HCT116 (cell line): ENCODE measurements around the gene TM7SF3. TPM values are rescaled to one million over a fixed set of nuclear protein-coding genes. Genes with fewer than 3 reads are reported as not detected.
"Not testable (repeated sequence)": the region's sequence is repeated elsewhere in the genome, so short reads cannot be mapped to it uniquely, and the experiment has no call there.

Experiments used
- ATAC-seq: fragments of 200-7000 bp; cut with Tn5 transposase; 2 replicates; pipeline ENCODE4 v1.9.1; 2020; ENCODE audit warnings: mild to moderate bottlenecking, moderate library complexity
- BruUV-seq: library from RNA; stranded (reverse); fragments of 400-500 nt; replicated peaks from 2 replicates; lab custom pipeline; 2021; lab: Mats Ljungman, UMichigan
- CTCF ChIA-PET: fragments of 300-600 bp; sonication (Branson Sonifier 250); formaldehyde crosslinking; loops from one replicate; lab custom pipeline; 2021; ENCODE audit warnings: antibody characterized with exemption; lab: Charles Lee
- POLR2A ChIA-PET: fragments of 300-600, 350-600 bp; sonication (Branson Sonifier 250); formaldehyde crosslinking; loops from one replicate; lab custom pipeline; 2021; ENCODE audit warnings: antibody characterized with exemption; lab: Charles Lee
- RAD21 ChIA-PET, 2 experiments: fragments of 300-600 bp; sonication (Branson Sonifier 250); formaldehyde crosslinking; loops; one replicate each; lab custom pipeline; 2023; ENCODE audit warnings: low total read pairs in 2 of 2; ENCODE audit not compliant: uncharacterized antibody in 2 of 2, unreplicated experiment in 2 of 2, low non-redundant PET in 1 of 2; lab: Charles Lee
- DNase-seq: peaks from one replicate; pipeline ENCODE4 v3.0.0-alpha.2; 2010; ENCODE audit warnings: low read depth, low spot score
- H2AFZ ChIP-seq: fragments of 200-600 bp; shearing (Covaris generic), sonication (generic); 2 replicates; pipeline ENCODE4 v1.6.1; 2017; ENCODE audit warnings: low read depth, mixed run types, mixed read lengths, antibody characterized with exemption, low read length; ENCODE audit not compliant: poor library complexity, severe bottlenecking
- H3K27ac ChIP-seq: 2 replicates; pipeline ENCODE4 v1.5.1; 2012; ENCODE audit warnings: low read depth, low read length
- H3K27me3 ChIP-seq: fragments of 200-600 bp; sonication (generic); 2 replicates; pipeline ENCODE4 v1.6.1; 2016; ENCODE audit warnings: mixed run types, low read length, mixed read lengths; ENCODE audit not compliant: insufficient read depth
- H3K36me3 ChIP-seq, 2 experiments: fragments of 200-500 bp in 1 of 2; fragments of 200-600 bp in 1 of 2; sonication (Bioruptor generic) in 1 of 2; sonication (generic) in 1 of 2; 2 replicates each; pipeline versions ENCODE4 v1.5.1 to v1.6.1; 2014 to 2016; ENCODE audit warnings: low read length in 2 of 2, inconsistent platforms in 1 of 2, mixed read lengths in 1 of 2, mixed run types in 1 of 2; ENCODE audit not compliant: insufficient read depth in 2 of 2, control insufficient read depth in 1 of 2
- H3K4me1 ChIP-seq, 2 experiments: fragments of 200-600 bp in 1 of 2; sonication (generic) in 1 of 2; 2 replicates each; pipeline versions ENCODE4 v1.5.1 to v1.6.1; 2012 to 2017; ENCODE audit warnings: low read length in 2 of 2, inconsistent platforms in 1 of 2, mild to moderate bottlenecking in 1 of 2, mixed read lengths in 1 of 2, mixed run types in 1 of 2, moderate library complexity in 1 of 2; ENCODE audit not compliant: insufficient read depth in 2 of 2, control insufficient read depth in 1 of 2
- H3K4me2 ChIP-seq: fragments of 200-600 bp; sonication (generic); 2 replicates; pipeline ENCODE4 v1.6.1; 2017; ENCODE audit warnings: mixed run types, low read length, mixed read lengths
- H3K4me3 ChIP-seq, 2 experiments: fragments of 200-600 bp in 1 of 2; sonication (generic) in 1 of 2; replicated peaks in 1 of 2; 2 replicates each; pipeline ENCODE4 v1.5.1; 2011 to 2016; ENCODE audit warnings: low read length in 2 of 2, control low read depth in 1 of 2, low read depth in 1 of 2, mild to moderate bottlenecking in 1 of 2, mixed read lengths in 1 of 2, mixed run types in 1 of 2
- H3K79me2 ChIP-seq: fragments of 200-600 bp; sonication (generic); 2 replicates; pipeline ENCODE4 v1.6.1; 2017; ENCODE audit warnings: mild to moderate bottlenecking, mixed run types, low read length, moderate library complexity, mixed read lengths; ENCODE audit not compliant: insufficient read depth
- H3K9ac ChIP-seq: fragments of 200-600 bp; sonication (generic); 2 replicates; pipeline ENCODE4 v1.6.1; 2016; ENCODE audit warnings: low read length, mixed read lengths
- H3K9me2 ChIP-seq: fragments of 200-600 bp; sonication (generic), shearing (Covaris generic); 2 replicates; pipeline ENCODE4 v1.6.1; 2017; ENCODE audit warnings: mixed run types, mild to moderate bottlenecking, moderate library complexity; ENCODE audit not compliant: insufficient read depth
- H3K9me3 ChIP-seq, 2 experiments: fragments of 200-500 bp in 1 of 2; fragments of 200-600 bp in 1 of 2; sonication (Bioruptor generic) in 1 of 2; sonication (generic) in 1 of 2; 2 replicates each; pipeline ENCODE4 v1.6.1; 2014 to 2017; ENCODE audit warnings: low read length in 2 of 2, mixed read lengths in 2 of 2, inconsistent platforms in 1 of 2, low read depth in 1 of 2, mild to moderate bottlenecking in 1 of 2, mixed run types in 1 of 2, moderate library complexity in 1 of 2; ENCODE audit not compliant: control insufficient read depth in 1 of 2, insufficient read depth in 1 of 2
- H4K20me1 ChIP-seq: fragments of 200-600 bp; sonication (generic), shearing (Covaris generic); 2 replicates; pipeline ENCODE4 v1.6.1; 2017; ENCODE audit warnings: mixed run types, mild to moderate bottlenecking, moderate library complexity; ENCODE audit not compliant: insufficient read depth
- REST ChIP-seq: IDR thresholded peaks from 2 replicates; pipeline ENCODE4 v1.6.1; 2012; ENCODE audit warnings: low read depth
- SP1 ChIP-seq: IDR thresholded peaks from 2 replicates; pipeline ENCODE4 v1.6.1; 2012; ENCODE audit warnings: low read depth
- SRF ChIP-seq: IDR thresholded peaks from 2 replicates; pipeline ENCODE4 v1.6.1; 2012; ENCODE audit warnings: low read depth
- ZNF274 ChIP-seq: fragments of 200-500 bp; sonication (Bioruptor generic); IDR thresholded peaks from 2 replicates; pipeline ENCODE4 v1.6.1; 2014; ENCODE audit warnings: mild to moderate bottlenecking, low read depth, low read length, inconsistent platforms
- intact Hi-C: fragments of 100-400 bp; cut with micrococcal nuclease; formaldehyde crosslinking; loops from 2 replicates; pipeline ENCODE4 v1.10.0; 2022
- total RNA-seq: library from RNA; stranded (reverse); gene quantifications from one replicate; pipeline ENCODE4 v1.2.1, GENCODE V29; 2021; ENCODE audit not compliant: unreplicated experiment

Gene TM7SF3
- total RNA-seq, 1 experiment from 2014 or later = 46.5 TPM

- H4K20me1 ChIP-seq, RAD21 ChIA-PET, intact Hi-C loops, POLR2A ChIA-PET, H3K4me2 ChIP-seq, BruUV-seq, H3K4me1 ChIP-seq, H2AFZ ChIP-seq, H3K9me3 ChIP-seq, H3K27ac ChIP-seq, DNase-seq, H3K9me2 ChIP-seq, H3K27me3 ChIP-seq, CTCF ChIA-PET, ATAC-seq, H3K4me3 ChIP-seq, H3K79me2 ChIP-seq, H3K9ac ChIP-seq: not testable (repeated sequence)
- H3K36me3 ChIP-seq = peaks cover 16 to 31% of the 10 kb centered on the region in 2 experiments
These were observed 52.8 kb downstream of the TM7SF3 start for GRCh38 chr12:26961391-26961790.

- H3K27ac ChIP-seq = no peak overlapping the region
- H3K4me2 ChIP-seq = no peak overlapping the region
- BruUV-seq = no TSS peak
- no peaks in the 10 kb centered on the region for H3K9me2 ChIP-seq
- TF ChIP-seq REST = no peak
- TF ChIP-seq SP1 = no peak
- no peak for TF ChIP-seq SRF
- no peak for TF ChIP-seq ZNF274
- intact Hi-C loops = no loop called here
- no peaks in the 10 kb centered on the region for H4K20me1 ChIP-seq
- ATAC-seq = no peak
- H3K4me3 ChIP-seq = no peak overlapping the region
- CTCF ChIA-PET = no interaction called here
- H3K36me3 ChIP-seq = peaks cover 10 to 13% of the 10 kb centered on the region in 2 experiments
- RAD21 ChIA-PET = no interaction called here
- H3K27me3 ChIP-seq = no peaks in the 10 kb centered on the region
- no peak overlapping the region for H2AFZ ChIP-seq
- POLR2A ChIA-PET = no interaction called here
- H3K4me1 ChIP-seq = no peaks in the 10 kb centered on the region
- no peak overlapping the region for H3K9ac ChIP-seq
- H3K79me2 ChIP-seq = peaks cover 57% of the 10 kb centered on the region
- no peak for DNase-seq
- no peaks in the 10 kb centered on the region for H3K9me3 ChIP-seq
These were observed 60.2 kb downstream of the TM7SF3 start for GRCh38 chr12:26954027-26954426.
